SKM-1 treated with dmso at 0.1 percent for 144 hours (cell line): ENCODE data around the gene DLGAP1.
"Not testable (repeated sequence)": the region's sequence is repeated elsewhere in the genome, so short reads cannot be mapped to it uniquely, and the experiment has no call there.

Experiments
- DNase-seq: peaks from one replicate; lab custom pipeline; 2025; ENCODE audit not compliant: unreplicated experiment; lab: John Stamatoyannopoulos, UW

DLGAP1 gene

DNA sequence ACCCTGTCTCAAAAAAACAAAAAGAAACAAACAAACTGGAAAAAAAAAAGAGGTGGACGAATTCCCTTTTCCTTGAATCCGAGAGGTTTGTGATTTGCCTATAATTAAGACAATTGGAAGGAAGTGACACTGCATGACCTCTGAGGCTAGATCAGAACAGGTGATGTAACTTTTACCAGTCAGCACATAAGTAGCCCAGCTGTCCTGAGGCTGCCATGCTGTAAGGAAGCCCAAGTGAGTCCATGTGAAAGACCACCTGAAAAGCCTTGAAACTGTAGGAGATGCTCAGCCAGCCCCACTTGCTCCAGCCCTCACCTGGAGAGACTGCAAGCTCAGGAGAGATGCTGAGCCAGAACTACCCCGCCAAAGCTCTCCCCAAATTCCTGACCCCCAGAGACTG, 838.4 kb downstream of the DLGAP1 start:
- DNase-seq, result no peak

DNA sequence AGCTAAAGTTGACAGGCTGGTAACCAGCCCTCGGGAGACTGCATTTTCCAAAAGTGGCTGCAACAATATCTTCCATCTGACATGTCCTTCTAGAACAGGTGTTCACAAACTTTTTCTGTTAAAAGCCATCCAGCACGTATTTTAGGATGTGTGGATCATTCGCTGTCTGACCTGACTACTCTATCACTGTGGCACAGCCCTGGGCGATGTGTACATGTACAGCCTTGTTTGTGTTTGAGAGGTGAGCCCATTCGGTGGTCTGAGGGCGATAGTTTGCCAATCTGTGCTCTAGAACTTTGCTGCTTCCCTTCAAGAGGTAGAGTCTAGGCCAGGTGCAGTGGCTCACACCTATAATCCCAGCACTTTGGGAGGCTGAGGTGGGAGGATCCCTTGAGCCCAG, 839.0 kb downstream of the DLGAP1 start:
- DNase-seq, result no peak

DNA sequence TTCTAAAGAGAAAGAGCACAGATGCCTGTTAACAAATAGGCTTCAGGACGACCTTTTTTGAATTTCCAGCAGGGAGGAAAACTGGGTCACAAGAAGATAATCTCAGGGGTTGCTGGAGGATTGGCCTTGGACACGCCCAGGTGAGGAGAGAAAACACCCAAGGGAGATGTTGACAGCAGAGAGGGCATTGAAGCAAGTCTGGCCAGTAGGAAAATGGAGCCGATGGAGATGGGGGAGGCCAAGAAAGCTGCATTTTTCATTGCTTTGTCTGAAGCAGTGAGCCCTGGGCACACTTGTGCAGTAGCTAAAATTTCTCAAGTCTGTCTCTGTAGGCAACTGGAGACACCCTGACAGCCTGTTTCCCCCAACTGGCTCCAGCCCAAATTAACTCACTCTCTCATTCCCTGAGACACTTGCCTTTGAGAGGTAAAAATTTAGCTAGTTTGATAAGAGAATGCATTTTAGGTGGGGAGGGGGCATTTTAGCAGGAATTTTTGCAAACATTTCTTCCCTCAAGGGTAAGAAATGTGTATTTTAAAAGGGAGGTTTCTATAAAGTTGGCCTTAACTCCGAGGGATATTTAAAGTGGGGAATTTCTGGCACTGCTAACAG, 839.6 kb downstream of the DLGAP1 start:
- DNase-seq, result no peak

DNA sequence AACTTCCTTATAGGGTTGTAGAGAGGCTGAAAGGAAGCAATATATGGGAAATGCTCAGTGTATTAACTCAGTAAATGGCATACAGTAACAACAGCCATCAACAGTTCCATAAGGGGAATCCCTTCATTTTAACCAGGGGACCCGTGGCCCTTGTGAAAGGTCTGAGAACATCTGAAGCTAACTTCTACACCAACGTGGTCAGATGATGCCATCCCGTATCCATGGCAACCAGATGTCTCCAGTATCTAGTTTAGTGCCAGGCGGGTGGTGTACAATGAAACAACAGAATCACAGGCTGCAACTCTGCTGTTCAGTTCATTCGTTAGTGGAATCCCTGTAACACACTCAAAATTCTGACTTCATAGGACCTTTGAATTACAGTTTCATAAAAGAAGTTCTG, 842.8 kb downstream of the DLGAP1 start:
- no peak for DNase-seq

DNA sequence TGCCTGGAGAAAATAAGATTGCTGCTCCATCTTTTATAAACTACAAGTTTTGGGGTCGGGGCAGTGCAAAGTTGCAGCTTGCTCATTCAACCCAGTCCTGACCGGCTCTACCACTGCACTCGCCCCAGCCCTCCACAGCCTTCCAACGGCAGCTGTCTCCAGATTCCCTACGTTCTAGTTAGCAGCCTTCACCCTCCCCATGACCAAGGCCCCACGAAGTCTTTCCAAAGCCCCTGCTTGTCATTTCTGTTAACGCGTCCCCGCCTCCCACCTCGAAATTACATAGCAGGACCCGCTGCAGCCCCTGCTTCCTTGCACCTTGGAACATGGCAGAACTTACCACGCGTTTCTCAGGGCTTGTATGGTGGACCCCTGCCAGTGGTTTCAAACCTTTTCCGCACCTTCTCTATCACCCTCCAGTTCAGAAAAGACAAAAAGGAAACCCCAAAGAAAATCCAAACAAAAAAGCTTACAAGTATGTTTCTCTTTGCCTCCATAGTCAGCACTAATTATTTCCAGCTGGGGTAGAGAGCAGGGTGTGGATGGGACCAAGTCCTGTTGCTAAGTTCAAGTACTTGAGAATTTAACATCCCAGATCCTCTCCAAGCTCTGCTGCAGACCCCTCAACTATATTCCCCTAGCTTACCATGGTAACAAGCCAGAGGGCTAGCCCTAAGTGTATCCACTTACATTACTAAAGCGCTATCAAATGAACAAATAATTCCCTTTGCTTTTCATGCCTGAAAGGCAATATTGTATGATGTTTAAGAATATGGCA, 843.6 kb downstream of the DLGAP1 start:
- DNase-seq, result no peak

DNA sequence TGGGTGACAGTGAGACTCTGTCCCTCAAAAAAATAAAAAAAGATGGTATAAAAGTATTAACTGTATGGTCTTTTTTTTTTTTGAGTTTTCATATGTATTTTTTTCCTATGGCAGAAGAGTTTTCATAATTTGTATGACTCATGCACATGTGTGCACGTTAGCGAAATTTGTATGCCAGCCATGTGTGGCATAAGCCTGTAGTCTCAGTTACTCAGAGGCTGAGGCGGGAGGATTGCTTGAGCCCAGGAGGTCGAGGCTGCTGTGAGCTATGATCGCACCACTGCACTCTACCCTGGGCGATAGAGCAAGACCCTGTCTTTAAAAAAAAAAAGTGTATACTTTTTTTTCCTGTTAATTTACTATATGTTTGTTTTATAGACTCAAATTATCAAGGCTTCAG, 844.3 kb downstream of the DLGAP1 start:
- no peak for DNase-seq

DNA sequence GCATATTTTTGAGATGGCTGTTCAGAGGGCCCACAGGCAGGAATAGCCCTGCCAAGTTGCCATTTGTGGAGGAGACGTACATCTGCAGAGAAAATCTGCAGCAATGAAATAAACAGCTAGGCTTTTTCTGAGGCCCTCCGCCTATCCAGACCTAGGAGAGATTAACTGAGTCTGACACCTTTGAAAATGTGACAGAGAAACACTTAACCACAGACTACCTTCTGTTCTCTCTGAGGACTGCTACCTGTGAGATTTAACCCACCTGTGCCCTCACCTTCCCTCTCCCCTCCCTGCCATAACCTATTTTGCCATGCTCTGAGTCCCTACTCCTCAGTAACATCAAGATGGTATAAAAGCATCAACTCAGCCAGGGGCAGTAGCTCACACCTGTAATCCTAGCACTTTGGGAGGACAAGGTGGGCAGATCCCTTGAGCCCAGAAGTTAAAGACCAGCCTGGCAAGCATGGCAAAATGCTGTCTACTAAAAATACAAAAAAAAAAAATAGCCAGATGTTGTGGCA, 844.9 kb downstream of the DLGAP1 start:
- no peak for DNase-seq

DNA sequence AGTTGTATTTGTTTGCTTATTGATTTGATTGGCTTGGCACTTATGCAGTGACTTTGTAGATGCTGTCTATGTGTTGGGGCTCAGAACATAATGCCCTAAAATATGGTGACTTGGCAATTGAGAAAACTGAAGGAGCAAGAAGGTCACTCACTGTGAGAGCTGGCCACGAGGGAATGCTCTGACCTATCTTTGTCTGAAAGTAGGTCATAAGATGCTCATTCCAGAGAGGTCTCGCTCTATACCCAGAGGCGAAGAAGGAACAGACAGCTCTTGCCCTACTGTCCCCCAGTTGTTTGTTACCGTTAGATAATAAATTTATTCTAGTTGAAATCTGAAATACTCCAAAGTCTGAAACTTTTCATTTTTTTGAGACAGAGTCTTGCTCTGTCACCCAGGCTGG, 846.6 kb downstream of the DLGAP1 start:
- no peak for DNase-seq

DNA sequence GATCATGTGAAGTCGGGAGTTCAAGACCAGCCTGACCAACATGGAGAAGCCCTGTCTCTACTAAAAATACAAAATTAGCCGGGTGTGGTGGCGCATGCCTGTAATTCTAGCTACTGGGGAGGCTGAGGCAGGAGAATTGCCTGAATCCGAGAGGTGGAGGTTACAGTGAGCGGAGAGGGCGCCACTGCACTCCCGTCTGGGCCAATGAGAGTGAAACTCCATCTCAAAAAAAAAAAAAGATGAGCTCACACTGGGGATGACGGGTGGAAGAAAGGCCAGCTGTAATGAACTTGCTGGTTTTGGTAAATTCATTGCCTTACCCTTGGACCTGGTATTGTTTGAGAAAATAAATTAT, 847.0 kb downstream of the DLGAP1 start:
- DNase-seq, result not testable (repeated sequence)

DNA sequence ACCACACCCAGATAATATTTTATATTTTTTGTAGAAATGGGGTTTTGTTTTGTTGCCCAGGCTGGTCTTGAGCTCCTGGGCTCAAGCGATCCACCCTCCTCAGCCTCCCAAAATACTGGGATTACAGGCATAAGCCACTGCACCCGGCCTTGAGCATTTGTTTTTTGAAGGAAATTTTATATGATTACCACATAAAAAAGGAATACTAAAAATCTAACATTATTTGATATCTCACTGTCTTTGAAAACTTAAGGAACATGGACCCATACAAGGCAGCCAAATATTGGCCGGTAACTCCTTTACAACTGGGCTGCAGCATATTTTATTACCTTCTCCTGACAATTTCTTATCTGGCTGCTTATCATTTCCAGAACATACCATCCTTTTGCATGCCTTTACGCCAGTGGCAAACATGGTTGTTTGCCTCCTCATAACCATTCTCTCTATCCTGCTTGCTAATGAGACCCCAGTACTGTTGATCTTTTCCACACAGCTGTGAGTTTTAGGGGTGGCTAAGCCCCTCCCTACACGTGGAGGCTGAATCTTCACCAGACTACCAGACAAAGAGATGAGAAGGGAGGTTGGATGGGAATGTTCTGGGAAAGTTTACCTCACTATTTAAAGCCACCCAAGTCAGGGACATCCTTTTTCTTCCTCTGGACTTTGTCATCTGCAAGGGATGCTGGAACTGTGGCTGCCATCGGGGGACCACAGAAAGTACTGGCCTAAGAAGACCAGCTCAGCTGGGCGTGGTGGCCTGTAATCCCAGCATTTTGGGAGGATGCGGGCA, 847.6 kb downstream of the DLGAP1 start:
- DNase-seq, result no peak

DNA sequence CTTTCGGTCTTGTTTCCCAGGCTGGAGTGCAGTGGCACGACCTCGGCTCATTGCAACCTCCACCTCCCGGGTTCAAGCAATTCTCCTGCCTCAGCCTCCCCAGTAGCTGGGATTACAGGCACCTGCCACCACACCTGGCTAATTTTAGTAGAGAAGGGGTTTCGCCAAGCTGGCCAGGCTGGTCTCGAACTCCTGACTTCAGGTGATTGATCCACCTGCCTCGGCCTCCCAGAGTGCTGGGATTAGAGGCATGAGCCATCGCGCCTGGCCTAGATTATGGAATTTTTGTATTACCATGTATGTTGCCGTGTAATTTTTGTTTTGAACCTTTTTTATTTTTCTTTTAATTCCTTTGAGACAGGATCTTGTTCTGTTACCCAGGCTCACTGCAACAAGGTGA, 848.2 kb downstream of the DLGAP1 start:
- DNase-seq, result not testable (repeated sequence)

DNA sequence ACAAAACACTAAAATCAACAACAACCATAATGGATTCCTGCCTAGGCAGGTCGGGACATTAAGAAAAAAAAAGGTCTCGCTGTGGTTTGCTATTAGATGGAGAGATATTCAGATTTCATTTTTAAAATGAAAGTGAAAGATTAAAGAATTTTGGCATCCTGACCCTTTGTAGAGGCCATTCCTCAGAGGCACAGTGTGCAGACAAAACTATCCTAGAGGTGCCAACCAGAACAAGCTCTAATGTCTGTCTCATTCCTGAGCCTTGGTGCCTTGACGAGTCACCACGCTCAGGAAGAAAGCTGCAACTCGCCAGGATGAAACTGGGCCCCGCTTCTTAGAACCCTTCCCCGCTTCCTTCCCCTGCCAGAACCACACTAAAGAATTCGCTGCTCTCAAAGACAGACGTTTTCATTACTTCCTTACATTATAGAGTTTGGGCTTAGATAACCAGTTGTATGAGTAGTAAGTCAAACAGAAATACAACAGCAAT, 849.1 kb downstream of the DLGAP1 start:
- DNase-seq, result no peak

DNA sequence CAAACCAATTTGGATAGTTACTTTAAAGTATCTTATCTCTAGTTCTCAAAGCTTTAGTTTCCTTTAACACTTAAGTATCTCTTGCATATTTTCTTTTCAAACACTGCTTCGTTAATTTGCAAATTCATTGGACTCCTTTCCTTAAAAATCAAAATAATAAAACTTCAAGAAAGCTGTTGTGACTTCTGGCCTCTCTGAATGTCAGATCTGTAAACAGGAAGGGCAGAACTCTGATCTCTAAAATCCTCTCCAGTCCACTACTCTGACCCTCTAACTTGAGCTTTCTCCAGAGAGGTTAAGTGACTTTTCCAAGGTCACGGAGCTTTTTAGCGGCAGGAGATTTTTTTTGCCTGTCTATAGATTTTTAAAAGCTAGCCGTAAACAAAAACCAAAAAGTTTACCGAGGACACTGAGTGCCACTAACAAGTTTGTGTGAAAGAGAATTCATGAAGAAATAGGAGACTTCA, 849.6 kb downstream of the DLGAP1 start:
- DNase-seq, result no peak

DNA sequence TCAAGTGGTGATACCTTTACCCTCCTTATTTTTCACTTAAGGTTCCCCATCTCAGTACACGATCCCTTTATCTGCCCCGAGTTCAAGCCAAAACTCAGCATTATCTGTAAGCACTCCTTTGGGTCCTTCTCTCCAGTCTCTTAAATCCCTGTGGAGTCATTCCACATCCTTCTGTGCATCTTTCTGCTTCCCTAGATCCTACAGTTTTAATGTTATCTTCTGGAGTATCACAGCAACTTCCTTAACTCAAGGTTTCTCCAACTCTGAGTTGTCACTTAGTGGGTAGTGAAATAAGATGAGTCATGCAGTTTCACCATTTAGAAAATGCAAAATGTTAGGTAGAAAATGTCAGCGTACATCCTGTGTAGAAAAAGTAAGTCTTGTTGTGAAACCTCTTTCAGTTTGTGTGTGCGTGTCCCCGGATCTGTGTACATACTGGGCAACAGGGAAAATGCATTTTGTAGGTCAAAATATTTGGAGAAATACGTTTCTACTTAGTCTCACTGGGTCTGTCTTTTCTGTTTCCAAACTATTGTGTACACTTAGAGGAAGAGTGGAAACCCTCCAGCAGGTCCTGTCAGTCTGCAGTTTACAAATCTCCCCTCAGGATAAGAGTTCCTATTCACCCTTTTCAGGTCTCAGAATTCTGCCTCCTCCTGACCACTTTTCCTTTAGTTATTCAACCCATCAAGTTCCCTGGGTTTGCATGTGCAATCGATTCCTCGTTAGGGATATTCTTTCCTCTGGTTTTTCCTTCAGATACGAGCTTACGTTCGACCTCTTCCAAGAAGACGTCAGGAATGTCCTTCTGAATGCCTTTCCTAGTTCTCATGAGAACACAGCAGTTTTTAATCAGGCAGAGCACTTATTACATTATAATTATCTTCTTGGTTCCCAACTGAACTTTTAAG, 850.4 kb downstream of the DLGAP1 start:
- peak; percentile 94 for DNase-seq

DNA sequence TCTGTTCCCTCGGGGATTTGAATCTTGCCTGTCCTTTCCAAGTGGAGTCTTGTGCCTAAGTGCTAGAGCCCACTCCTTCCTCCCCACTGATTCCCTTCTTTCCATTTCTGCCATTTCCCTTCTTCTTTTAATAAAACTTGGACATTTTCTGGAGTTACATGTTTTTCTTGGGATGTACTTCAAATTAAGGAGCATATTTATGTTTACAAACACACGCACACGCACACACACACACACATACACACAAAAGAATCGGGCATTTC, 850.9 kb downstream of the DLGAP1 start:
- no peak for DNase-seq

DNA sequence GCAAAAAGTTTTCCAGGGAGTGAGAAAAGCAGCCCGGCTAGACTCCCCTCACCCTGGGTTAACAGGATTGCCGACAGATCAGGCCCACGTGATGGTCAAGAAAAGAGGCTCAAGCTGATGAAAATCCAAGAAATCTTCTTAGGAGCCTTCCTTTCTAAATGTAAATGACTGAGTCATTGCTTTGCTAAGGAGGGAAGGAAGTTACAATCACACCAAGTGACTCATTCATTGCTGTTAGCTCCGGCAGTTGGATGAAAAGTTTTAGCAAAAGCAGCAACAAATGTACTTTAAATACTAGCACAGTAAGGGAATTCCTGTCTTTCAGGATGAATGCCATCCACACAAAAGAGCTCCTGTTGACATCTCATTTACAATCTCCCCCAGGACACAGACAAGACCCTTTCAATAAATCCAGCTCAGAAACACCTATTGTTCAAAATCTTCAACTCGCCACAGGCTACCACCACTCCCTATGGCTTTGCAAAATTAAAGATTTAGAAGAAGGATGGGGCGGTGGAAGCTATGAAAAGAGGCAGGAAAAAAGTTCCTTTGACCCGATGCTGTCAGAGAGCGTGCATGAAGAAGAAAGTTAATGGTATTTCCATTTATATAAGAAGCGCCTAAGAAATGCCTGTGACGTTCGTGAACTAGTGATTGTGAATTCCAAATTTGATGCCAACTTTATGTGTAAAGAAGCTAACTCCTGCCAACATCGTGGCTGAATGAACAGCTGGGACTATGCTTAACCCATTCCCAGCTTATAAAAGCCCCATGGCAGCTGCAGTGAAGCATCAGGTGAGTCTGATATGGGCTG, 851.5 kb downstream of the DLGAP1 start:
- DNase-seq, result peak; percentile 85

DNA sequence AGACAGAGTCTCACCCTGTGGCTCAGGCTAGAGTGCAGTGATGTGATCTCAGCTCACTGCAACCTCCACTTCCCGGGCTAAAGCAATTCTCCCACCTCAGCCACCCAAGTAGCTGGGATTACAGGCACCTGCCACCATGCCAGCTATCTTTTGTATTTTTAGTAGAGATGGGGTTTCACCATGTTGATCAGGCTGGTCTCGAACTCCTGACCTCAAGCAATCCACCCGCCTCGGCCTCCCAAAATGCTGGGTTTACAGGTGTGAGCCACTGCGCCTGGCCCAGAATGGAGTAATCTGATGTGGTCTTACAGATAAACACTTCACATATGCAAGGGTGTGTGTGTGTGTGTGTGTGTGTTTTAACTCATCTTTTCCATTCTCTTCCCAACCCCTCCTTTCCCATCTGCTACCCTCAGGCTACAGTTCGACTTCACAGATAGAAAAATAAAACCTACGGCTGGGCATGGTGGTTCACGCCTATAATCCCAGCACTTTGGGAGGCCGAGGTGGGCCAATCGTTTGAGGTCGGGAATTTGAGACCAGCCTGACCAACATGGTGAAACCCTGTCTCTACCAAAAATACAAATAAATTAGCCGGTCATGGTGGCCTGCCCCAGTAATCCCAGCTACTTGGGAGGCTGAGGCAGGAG, 853.9 kb downstream of the DLGAP1 start:
- not testable (repeated sequence) for DNase-seq

DNA sequence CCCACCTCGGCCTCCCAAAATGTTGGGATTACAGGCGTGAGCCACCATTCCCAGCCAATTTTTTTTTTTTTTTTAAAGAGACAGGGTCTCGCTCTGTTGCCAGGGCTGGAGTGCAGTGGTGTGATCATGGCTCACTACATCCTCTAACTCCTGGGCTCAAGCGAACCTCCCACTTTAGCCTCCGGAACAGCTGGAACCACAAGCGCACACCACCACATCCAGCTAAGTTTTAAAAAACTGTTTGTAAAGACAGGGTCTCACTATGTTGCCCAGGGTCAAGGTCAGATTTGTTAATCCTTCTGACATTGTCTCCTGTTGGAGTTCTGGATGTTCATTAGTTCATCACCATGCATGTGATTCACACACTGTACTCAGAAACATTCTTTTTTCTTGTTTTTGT, 855.2 kb downstream of the DLGAP1 start:
- no peak for DNase-seq

DNA sequence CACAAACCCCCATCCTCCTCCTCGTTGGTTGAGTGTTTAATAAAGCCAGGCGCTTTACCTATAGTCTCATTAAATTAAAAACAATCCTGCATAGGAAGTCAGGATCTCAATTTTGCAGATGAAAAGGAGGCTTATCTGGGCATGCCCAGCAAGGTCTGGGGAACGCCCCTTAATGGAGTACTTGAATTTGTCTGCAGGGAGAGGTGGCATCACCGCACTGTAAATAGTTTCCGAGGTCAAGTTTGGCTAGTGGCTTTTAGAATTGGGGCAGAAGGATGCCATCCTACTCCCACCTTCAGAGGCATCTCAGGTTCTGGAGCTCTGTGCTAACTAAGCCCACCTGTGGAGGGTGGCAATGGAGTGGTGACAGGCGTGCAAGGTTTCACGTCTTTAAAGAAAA, 855.9 kb downstream of the DLGAP1 start:
- no peak for DNase-seq

DNA sequence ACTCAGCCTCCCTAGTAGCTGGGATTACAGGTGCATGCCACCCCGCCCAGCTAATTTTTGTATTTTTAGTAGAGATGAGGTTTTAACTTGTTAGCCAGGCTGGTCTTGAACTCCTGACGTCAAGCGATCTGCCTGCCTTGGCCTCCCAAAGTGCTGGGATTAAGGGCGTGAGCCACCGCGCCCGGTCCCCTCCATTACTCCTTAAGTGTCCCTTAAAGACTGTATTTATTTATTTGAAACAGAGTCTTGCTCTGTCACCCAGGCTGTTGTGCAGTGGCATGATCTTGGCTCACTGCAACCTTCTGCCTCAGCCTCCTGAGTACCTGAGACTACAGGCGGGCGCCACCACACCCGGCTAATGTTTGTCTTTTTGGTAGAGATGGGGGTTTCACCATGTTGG, 856.5 kb downstream of the DLGAP1 start:
- DNase-seq, result no peak
